A549 treated with AZD9567 at 1 μM for 4 hours (cell line): ENCODE measurements around the gene SIM1. TPM values are rescaled to one million over a fixed set of nuclear protein-coding genes. Genes with fewer than 3 reads are reported as not detected.

Experiments
- total RNA-seq: library from RNA; stranded (reverse); fragments of 200-300 nt; extraction: Qiagen RNA extraction; gene quantifications from 5 replicates; pipeline ENCODE4 v1.2.3, GENCODE V29; 2022; ENCODE audit not compliant: insufficient read depth

SIM1 gene
- total RNA-seq: not detected in 5 replicates

DNA sequence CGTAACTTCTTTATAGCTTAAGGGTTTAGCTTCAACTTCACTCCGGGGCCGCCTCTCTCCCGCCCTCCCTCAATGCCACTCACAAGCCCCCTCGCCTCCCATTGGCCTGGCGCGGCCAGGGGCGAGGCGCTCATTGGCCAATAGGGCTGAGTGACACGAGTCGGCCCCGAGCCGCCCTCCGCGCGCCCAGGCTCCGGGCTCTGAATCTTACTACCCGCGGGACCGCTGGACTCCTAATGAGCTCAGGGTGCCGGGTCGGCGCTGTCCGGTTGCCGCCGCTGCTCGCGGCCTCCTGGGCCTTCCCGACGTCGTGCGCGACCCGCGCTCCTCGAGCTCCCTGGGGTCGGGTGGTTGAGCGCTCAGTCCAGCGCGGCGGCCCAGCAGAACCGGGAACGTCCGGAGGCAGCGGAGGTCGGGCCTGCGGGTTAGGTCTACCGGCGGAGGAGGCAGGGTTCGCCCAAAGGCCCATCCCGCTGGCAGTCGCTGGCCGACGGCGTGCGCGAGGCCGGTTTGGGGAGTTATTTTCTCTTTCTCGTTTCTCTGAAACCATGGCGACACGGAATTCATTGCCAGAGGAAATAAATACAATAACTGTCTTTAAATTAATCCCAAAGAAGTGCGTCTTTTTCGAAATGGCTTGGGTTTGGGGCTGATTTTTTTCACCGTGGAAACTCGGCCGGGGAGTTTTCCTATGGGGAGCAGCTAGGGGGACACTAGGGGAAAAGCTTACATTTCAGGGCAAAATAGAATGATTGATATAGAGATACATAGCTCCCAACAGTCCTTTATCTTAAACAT lies at the start of gene SIM1:
TSS of gene SIM1 (minus strand) at position 19 of the 798 bp plus-strand sequence. CDS start 1,453 bp downstream, outside the sequence.

